GM21423 (cell line): Measurements from ENCODE around the gene SLC7A6OS.
"Not testable (repeated sequence)": the region's sequence is repeated elsewhere in the genome, so short reads cannot be mapped to it uniquely, and the experiment has no call there.

Experiments used
- ATAC-seq: cut with Tn5 transposase; IDR thresholded peaks from one replicate; pipeline ENCODE4 v1.9.1; 2021; ENCODE audit warnings: mild to moderate bottlenecking, moderate library complexity; ENCODE audit not compliant: unreplicated experiment

Gene SLC7A6OS

GRCh38 chr16:68299571-68300453, 10.9 kb downstream of the SLC7A6OS start:
- ATAC-seq = no peak

DNA sequence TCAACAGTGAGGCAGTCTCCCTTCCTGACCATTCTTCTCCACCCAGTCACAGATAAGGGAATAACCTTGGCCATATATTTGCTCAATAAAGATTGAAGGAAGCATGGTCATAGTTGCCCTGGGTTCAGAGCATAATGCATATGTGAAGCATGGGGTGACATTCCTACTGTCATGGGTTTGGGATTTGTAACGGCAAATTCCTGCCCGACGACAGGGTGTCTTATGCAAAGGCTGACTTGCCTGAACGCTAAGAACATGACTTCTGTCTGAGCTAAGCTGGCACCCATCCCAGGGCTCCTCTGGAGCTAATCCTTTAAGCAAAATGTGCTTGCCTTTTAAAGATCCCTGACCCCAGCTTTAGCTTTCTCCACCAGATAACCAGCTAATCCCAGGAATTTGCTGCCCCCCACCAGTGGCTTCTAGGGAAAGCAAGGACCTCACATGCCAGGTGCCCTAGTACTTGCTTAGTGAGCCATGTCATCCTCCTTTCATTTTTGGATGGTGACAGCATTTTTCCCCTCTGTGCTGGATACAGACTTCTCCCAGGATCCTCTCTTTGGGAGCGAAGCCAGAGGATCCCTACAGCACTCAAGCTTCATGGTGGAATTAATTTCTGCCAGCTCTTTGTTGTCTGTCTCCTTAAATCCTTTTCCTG, 11.7 kb downstream of the SLC7A6OS start:
- no peak for ATAC-seq

DNA sequence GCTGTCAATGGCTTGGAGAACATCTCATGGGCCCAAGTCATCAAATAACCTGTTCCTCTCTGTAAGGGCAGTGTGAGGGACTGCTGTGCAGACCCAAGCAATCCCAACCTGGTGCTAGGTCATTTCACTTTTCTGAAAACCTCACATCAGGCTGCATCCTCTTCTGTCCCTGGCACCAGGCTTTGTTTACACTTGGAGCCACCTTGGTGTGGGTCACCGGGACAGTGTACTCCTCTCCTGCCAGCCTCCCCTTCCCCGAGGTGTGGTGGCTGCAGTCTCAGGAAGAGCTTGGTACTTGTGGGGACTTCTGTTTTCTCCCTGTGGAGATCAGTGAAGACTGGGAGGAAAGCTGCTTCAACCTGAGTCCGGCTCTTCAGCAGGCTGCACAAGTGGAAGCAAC, 12.4 kb downstream of the SLC7A6OS start:
- no peak for ATAC-seq

DNA sequence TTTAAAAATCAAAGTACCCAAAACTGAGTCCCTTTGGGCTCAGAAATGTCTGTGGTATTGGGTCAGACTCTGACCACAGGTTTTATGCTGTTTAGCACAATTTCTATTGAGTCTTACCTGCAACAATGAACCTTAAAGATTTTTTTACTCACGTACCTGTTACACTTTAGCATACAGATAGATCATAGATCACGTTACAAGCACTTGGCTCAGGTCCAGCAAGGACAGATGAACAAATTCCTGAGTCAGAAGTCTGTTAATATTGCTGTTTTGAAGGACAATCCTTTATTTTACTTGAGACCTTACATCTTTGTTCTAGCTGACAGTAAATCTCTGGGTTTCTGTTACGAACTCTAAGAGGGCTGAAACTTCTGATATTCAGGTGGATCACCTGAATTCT, 12.8 kb downstream of the SLC7A6OS start:
- ATAC-seq = no peak

GRCh38 chr16:68296693-68297092, 14.1 kb downstream of the SLC7A6OS start:
- no peak for ATAC-seq

DNA sequence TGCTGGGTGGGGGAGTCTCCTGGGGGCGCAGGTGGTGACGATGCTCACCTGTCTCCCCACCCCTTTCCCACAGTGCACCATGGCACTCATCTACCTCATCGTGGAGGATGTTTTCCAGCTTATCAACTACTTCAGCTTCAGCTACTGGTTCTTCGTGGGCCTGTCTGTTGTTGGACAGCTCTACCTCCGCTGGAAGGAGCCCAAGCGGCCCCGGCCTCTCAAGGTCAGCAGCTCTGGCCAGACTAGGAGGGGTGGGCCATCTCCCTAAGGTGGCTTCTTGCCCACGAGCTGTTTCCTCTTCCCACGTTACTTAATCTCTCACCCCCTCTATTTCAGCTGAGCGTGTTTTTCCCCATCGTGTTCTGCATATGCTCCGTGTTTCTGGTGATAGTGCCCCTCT, 14.5 kb downstream of the SLC7A6OS start:
- no peak for ATAC-seq

GRCh38 chr16:68292425-68292824, 18.3 kb downstream of the SLC7A6OS start:
- no peak for ATAC-seq

GRCh38 chr16:68291227-68291626, 19.5 kb downstream of the SLC7A6OS start:
- no peak for ATAC-seq

DNA sequence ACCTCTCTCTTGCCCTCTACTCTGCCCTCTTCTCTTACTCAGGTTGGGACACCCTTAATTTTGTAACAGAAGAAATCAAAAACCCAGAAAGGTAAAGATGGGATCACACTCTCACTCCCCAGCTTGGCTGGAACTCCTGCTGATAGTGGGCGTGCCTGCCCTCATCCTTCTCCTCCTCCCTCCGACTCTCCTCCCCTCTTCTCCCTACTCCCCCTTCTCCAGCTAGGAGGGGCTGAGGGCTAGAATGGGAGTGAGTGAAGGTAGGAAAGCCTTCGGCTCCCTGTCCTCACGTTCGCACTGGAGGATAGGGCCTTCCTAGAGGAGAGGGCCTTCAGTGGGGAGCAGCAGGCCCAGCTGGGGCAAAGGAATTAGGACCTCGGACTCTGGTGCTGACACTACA, 20.3 kb downstream of the SLC7A6OS start:
- no peak for ATAC-seq

- peak; percentile 79 for ATAC-seq
These were observed 21.0 kb downstream of the SLC7A6OS start for GRCh38 chr16:68289621-68290329.

DNA sequence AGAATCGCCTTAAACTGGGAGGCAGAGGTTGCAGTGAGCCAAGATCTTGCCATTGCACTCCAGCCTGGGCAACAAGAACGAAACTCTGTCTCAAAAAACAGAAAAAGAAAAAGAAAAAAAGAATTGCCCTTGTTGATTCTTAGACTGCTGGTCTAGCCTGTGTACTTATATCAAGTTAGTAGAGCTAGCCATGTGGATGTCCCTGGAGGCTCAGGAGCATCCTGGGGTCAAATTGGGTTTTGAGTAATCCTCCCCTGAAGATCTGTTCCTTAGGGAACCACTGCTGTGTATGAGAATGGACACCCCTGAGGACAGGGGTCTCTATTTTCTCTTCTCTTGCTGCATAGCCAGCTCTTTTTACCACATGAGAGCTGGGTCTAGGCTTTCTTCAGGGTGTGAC, 21.5 kb downstream of the SLC7A6OS start:
- no peak for ATAC-seq

DNA sequence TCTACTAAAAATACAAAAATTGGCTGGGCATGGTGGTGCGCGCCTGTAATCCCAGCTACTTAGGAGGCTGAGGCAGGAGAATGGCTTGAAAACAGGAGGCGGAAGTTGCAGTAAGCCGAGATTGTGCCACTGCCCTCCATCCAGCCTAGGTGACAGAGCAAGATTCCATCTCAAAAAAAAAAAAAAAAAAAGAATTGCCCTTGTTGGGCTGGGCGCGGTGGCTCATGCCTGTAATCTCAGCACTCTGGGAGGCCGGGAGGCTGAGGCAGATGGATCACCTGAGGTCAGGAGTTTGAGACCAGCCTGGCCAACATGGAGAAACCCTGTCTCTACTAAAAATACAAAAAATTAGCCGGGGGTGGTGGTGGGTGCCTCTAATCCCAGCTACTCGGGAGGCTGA, 21.9 kb downstream of the SLC7A6OS start:
- ATAC-seq = not testable (repeated sequence)

DNA sequence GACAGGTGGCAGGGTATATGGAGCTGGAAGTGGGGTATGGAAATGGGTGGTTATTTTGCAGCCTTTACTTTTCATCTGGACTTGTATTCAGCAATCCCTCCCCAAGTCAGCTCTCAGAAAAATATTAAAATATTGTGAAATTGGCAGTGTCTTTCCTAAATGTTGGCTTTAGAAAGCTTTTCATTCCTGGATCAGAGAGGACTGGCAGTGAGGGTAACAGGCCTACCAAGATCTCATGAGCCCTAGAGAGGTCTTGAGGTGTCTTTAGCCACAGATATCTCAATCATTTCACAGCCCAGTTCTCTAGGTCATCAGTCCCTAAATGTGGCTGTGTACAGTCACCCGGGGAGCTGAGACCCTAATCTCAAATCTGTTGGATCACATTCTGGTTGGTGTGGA, 22.5 kb downstream of the SLC7A6OS start:
- no peak for ATAC-seq

DNA sequence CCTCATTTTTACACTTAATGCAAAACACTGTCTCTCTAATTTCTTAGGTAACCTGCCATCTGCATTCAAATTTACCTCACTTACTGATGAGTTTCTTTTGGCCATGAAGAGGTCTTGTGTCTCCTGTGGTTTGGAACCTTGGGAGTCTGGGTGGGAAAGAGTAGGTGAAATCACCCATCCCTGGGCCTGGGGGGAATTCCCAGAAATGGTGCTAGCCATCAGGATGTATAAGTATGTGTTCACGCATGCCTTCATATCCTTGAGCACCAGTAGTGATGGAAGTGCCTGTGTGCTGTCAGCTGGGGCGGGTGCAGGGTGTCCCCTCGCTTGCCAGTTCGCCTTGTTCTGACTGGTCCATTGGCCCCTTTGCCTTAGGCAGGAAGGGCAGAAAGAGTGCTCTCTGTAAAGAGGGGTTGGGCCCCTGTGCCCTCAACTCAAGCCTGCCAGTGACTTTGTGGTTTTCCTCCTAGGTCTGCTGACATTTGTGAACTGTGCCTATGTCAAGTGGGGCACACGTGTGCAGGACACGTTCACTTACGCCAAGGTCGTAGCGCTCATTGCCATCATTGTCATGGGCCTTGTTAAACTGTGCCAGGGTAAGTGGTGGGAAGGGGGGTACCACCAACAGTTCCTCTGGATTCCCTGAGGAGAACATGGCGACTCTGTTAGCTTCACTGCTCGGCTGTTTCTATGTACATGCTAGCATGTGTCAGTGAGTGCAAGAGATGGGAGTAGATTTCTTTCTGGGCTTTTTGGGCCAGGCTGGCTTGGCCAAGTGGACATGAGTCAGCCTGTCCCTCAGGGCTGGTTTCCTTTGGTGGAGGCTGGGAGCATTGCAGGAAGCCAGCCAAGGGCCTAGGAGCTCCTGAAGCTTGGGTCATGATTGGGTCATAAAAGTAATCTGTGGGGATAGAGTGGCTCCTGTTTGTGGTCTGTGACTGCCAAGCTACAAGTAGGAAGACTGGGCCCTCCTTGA, 23.2 kb downstream of the SLC7A6OS start:
- ATAC-seq = no peak

- no peak for ATAC-seq
These were observed 24.3 kb downstream of the SLC7A6OS start for GRCh38 chr16:68286153-68287074.

GRCh38 chr16:68285683-68286082, 25.1 kb downstream of the SLC7A6OS start:
- ATAC-seq = no peak

DNA sequence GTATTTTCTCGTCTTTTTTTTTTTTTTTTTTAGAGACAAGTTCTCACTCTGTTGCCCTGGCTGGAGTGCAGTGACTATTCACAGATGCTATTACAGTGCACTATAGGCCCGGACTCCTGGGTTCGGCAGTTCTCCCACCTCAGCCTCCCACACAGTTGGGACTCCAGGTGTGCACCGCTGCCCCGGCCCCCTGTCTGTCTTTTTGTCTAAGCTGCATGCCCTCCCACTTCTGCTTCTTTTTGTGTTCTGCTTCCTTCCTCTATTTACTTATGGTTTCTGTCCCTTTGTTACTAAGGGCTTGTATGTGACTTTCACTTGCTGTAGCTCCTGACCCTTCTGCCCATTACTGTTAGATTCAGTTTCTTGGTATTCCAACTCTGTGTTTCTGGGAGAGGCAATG, 25.9 kb downstream of the SLC7A6OS start:
- ATAC-seq = peak; percentile 44

GRCh38 chr16:68283801-68284598, 26.7 kb downstream of the SLC7A6OS start:
- peak; percentile 48 for ATAC-seq

DNA sequence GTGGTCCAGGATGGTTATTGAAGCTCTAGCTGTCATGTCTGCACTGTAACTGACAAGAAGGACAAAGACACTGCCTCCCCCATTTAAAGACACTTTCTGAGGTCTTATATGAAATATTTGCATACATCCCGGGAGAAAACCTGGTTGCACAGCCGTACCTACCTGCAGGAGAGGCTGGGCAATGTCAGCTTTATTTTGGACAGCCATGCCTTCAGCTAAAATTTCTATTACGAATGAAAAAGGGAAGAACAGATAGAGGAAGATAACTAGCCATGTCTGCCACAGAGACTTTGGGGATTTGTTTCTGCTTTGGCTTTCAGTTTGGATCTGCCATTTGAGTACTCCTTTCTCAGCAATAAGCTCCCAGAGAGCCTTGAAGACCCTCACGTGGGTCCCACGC, 27.4 kb downstream of the SLC7A6OS start:
- no peak for ATAC-seq
